Astrocyte of the hippocampus (primary cell): Measurements from ENCODE around the gene ABCC1.
A peak's percentile ranks its signal among the peaks of the same experiment; 100 is the strongest.

Experiments used
- DNase-seq: peaks from one replicate; pipeline ENCODE4 v3.0.0; 2011; ENCODE audit warnings: low read depth, low spot score

Gene ABCC1

DNA sequence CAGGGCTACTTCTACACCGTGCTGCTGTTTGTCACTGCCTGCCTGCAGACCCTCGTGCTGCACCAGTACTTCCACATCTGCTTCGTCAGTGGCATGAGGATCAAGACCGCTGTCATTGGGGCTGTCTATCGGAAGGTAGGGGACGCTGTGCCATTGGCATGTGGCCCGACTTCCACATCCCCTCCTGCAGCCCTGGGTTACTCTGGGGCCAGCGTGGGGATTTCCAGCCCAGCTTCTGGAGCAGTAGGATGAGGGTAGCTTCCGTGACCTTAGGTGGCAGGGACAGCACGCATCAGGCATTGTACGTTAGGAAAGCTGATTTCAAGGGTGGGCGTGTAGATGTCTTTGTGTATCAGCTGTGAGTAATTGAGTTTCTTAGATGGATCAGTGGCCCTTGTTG is 96.5 kb downstream of the ABCC1 start:
- DNase-seq, result no peak

DNA sequence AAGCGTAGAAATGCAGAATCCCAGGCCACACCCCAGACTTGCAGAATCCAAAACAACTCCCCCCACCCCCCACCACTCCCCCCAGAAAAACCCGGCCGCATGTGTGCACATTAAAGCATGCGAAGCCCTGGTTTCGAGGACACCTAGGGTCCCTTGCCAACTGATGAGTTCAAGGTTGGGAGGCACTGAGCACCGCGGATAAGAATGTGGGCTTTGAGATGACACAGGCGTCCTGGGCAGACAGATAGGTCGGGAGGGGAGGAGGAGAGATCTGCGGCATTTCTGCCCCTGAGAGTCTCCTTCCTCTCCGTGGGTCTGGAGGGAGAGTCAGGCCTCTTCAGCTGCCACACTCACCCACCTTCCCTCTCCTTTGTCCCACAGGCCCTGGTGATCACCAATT is 98.3 kb downstream of the ABCC1 start:
- DNase-seq, result no peak

DNA sequence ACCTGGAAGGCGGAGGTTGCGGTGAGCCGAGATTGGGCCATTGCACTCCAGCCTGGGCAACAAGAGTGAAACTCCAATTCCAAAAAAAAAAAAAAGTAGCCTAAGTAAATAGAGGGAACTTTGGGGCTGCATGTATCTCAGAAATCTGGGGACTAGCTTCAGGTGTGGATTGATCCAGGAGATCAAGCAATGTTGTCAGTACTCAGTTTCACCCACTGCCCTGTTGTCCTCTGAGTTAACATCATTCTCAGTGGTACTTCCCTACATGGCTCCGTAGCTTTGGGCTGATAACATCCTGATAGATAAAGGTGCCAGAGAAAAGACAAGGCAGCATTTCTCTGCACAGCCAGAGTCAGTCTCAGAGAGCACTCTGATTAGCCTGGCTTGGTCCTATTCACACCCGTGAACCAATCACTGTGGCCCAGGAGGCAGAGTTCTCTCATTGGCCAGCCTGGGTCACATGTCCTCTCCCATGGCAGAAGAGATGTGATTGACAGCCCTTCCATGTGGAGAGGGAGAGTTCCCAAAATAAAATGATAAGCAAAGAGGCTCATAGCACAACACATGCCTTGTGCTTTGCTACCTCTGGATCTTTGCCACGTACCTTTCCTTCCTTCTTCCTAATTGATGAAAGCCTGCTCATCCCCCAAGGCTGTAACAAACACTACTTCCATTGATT is 99.6 kb downstream of the ABCC1 start:
- no peak for DNase-seq

DNA sequence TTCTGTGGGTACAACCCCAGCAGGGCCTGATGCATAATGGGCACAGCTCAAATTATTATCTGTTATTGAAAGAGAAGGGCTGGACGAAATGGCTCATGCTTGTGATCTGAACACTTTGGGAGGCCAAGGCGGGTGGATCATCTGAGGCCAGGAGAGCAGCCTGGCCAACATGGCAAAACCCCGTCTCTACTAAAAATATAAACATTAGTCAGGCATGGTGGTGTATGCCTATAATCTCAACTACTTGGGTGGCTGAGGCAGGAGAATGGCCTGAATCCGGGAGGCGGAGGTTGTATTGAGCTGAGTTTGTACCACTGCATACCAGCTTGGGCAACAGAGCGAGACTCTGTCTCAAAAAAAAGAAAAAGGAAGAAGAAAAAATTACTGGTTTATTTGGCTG is 100.7 kb downstream of the ABCC1 start:
- DNase-seq, result no peak

DNA sequence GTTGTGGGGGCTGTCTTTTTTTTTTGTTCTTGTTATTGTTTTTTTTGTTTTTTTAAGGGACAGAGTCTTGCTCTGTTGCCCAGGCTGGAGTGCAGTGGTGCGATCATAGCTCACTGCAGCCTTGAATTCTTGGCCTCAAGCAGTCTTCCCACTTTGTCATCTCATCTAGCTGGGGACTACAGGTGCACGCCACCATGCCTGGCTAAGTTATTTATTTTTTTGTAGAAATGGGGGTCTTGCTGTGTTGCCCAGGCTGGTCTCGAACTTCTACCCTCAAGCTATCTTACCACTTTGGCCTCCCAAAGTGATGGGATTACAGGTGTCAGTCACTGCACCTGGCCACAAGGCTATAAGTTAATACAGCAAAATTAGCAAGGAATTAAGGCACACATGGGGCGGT is 101.7 kb downstream of the ABCC1 start:
- no peak for DNase-seq

DNA sequence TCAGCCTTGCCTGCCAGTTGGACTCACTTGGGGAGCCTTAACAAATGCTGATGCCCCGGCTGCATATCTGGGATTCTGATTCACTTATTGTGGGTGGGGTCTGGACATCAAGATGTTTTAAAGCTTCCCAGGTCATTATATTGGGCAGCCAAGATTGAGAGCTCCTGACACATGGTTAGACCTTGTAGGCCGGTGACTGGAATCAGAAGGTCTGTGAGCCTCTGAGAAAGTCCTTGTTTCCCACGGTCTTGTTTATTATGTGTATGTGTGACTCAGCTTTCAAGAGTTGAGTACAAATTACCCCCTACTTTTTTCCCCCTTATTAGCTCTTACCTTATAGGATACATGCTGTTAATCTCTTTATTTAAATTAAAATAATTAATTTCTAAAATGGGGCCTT is 103.5 kb downstream of the ABCC1 start:
- peak; percentile 39 for DNase-seq

DNA sequence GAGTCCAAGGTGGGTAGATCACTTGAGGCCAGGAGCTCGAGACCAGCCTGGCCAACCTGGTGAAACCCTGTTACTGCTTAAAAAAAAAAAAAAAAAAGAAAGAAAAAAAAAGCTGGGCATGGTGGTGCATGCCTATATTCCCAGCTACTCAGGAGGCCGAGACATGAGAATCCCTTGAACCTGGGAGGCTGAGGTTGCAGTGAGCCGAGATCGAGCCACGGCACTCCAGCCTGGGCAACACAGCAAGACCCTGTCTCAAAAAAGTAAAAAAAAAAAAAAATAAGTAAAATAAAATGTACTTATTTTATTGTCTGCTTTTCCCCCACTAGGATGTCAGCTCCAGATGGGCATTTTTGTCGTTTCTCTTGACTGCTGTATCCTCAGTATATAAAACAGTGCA is 107.7 kb downstream of the ABCC1 start:
- DNase-seq, result no peak

DNA sequence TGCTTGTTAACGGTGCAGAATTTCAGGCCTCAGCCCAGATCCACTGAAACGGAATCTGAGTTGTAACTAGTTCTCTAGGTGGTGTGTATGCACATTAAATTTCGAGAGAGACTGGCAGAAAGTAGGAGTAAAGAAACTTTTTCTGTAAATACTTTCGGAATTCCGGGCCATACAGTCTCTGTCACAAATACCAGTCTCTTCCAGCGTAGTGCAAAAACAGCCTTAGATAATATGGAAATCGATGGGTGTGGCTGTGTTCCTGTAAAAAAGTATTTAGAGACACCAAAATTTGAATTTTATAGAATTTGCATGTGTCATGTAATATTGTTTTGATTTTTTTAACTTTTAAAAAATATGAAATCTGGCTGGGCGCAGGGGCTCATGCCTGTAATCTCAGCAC is 109.7 kb downstream of the ABCC1 start:
- DNase-seq, result no peak

DNA sequence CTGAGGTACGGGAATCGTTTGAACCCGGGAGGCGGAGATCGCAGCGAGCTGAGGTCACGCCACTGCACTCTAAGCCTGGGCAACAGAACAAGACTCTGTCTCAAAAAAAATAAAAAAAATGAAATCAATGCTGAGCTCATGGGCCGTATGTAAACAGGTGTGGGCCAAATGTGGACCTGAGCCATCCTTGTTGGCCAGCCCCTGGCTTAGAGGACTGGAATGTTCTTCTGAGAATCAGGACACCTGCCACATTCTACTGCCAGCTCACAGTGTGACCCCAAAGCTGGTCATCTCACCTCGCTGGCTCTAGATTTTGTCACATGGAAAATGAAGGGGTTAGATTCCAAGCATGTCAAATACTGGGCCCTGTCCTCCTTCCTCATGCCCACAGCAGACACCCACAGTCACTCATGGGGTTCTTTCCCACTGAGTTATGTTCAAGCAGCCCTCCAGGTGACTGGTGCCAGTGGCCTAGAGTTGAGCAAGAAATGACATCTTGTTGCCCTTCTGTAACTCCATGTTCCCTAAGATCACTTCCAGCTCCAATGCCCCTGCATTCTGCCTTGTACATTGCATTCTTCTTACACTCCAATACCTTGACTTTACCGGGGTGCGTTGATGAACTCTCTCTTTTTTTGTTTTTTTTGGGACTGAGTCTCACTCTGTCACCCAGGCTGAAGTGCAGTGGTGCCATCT is 110.6 kb downstream of the ABCC1 start:
- DNase-seq, result no peak

DNA sequence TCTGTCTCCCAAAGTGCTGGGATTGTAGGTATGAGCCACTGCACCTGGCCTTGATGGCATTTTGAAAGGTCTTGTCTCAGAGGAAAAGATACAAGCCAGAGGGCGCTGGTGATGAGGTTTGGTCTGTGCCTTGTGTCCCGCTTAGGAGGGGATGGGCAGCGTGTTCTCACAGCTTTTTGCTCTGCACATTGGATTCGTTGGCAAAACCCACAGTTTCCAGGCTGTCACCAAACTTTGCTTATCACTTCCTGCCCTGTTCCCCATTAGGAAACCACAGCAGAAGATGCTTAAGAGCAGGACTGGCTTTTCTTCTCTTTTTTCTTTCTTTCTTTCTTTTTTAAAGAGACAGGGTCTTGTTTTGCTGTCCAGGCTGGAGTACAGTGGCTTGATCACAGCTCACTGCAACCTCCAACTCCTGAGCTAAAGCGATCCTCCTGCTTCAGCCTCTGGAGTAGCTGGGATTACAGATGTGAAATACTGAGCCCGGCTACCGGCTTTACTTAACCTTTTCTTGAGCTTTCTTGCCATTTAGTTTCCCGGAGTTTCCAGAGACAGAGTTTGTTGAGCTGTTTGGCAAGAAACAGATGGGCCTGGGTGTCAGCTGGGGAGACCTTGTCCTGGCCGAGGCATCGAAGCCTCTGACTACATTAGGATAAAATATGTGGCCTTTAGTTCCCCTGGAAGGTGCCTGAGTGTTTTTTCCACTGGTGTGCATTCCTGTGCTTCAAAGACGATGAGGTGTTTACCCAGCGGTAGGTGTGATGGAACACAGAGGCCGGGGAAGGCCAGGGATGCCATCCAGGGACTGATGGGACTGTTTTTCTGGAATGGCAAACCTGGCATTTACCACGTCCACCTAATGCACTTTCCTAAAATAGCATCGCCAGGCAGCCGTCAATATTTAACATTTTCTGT is 112.9 kb downstream of the ABCC1 start:
- no peak for DNase-seq

DNA sequence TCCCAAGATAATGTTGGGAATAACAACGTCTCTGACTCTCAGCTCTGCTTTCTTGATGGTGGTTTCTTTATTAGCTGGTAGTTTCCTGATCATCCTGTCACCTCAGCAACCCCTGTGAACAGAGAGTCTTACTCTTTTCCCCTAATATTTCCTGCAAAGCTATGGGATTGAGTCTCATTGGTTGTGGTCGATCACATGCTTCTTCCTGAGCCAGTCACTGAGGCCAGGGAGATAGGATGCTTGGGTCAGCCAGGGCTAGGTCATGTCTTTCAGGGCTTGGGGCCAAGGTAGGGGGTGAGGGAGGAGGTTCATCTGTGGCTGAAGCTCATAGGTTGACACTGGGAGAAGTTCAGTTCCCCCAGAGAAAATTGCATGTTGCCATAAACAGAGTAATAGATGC is 114.3 kb downstream of the ABCC1 start:
- no peak for DNase-seq

DNA sequence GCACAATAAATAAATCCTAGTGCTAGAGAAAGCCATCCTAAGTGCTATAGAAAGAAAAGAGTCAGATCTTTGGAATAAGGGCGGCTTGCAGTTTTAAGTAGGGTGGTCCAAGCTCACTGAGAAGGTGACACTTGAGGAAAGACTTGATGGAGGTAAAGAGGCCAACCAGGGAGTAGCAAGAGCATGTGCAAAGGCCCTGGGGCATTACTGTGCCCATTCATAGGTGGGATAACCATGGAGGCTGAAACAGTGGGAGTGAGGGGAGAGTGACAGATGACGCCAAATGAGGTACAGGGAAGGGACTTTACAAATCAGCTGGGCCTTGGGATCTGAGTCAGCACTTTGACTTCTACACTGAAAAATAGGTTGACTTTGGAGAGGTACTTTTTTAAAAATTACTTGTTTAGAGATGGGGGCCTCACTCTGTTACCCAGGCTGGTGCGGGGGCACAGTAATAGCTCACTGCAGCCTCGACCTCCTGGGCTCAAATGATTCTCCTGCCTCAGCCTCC is 115.5 kb downstream of the ABCC1 start:
- no peak for DNase-seq

DNA sequence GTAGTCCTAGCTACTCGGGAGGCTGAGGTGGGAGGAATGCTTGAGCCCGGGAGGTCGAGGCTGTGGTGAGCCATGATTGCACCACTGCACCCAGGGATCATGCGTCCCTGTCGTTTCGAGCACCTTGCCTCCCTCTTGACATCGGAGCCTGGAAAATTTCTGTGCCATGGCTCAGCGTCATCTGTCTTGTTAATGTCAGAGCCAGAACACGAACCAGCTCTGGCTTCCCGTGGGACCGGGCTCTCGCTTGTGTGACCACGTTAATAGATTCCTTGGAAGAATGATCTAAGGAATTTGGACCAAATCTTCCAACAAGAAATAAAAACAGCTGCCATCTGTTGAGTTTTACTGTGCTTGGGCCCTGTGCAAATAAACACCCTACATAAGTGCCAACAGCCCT is 117.7 kb downstream of the ABCC1 start:
- peak; percentile 64 for DNase-seq

DNA sequence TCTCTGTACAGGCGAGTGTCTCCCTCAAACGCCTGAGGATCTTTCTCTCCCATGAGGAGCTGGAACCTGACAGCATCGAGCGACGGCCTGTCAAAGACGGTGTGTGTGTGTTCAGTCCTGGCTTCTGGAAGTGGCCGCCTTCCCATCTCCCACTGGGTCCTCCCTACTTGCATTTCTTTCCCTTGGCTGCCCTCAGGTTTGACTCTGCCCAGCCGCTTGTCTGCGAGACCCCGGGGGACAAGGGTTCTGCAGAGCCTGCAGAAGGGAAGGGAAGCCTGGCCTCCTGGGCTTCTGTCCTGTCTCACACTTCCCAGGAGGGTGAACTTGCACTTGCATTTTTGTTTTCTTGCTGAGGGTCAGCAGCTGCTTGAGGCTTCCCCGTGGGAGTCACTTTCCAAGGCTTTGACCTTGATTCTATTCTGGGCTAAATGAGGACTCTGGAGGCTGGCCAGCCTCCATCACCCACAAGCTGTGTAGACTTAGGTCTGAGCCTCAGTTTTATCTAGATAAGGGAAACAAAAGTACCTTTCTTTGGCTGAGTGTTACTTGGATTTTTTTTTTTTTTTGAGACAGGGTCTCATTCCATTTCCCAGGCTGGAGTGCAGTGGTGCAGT is 122.3 kb downstream of the ABCC1 start:
- DNase-seq, result peak; percentile 72

DNA sequence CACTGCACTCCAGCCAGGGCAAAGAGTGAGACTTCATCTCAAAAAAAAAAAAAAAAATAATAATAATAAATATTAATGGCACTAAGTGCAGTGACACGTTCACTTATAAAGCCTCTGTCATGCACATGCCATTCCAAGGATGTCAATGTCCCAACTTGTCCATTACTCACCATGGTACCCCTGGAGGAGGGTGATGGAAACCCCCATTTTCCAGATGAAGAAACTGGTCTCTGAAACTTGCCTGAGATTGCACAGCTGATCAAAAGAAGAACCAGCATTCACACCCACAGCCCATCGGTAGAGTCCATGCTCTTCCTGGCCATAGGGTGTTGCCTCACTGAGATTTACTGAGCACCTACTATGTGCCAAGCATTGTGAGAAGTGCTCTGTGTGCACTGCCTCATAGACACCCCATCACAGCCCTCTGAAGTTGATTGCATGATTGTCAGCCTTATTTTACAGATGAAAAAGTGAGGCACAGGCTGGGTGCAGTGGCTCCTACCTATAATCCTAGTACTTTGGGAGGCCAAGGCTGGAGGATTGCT is 123.7 kb downstream of the ABCC1 start:
- no peak for DNase-seq

DNA sequence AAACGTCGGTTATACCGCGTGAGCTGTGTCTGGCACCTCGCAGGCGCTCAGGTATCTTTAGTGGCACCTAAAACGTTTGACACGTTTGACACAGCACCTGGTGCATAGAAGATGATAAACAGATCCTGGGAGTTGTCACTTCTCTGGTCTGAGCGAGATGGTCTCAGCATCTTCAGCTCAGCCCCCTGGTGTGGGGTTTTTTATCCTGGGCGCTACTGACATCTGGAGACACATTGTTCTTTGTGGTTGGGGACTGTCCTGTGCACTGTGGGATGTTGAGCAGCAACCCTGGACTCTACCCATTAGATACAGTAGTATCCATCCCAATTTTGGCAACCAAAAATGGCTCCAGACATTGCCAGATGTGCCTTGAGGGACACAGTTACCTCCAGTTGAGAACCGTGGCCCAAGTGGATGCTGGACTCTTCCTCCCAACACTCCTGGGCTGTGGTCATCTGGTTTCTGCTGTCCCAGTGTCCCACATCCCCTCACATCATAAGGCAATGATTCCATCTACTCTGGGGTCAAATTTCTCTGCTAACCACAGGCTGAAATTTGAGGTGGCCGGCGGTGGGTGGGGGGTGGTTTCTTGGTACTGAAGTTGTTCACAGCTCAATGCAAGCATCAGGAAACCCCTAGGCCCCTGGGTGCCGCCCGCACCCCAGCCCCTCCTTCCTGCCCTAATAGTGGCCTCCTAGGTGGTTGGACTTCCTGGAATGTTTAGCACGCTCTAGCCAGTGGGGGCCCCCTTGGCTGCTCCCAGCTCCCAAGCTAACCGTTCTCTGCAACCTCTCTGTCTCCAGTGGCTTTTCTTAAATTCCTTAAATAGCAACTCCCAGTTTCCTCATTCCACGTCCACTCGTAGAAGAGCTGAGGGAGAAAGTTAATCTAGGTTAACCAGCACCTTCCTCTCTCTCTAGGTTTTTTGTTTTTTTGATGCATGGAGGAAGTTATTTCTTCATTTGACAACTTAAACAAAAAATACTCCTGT is 124.8 kb downstream of the ABCC1 start:
- DNase-seq, result peak; percentile 97

DNA sequence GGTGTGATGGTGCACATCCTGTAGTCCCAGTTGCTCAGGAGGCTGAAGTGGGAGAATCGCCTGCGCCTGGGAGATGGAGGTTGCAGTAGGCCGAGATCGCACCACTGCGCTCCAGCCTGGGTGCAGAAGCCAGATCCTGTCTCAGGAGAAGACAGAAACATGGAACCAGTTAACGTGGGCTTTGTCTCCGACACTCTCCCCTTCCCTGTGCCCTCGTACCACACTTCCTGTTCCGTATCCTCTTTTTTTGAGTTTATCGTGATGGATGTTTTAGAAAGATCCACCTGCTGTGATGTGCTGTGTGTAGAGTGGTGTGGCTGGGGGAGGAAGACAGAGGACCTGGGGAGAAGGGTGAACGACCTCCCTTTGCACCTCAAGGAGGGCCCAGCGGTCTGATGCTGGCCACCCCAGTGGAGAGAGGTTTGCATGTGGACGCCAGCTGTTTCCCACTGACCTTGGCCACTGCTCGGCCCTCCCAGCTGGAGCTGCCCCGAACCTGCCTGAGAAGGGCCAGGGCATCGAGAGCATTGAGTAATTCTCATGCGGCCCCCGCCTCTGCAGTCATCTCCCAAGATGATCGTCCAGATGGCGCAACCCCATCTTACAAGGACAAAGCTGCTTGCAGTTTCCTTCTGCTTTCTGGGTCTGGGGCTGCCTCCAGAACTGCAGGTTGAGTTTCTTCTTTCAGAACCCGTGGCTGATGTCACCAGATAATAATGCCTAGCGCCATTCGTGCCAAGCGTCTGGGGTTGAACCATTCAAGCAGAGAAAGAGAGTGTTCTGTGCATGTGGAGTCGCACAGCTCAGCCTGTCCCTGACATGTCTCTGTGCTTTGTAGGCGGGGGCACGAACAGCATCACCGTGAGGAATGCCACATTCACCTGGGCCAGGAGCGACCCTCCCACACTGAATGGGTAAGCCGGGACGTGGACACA is 126.3 kb downstream of the ABCC1 start:
- DNase-seq, result peak; percentile 32

DNA sequence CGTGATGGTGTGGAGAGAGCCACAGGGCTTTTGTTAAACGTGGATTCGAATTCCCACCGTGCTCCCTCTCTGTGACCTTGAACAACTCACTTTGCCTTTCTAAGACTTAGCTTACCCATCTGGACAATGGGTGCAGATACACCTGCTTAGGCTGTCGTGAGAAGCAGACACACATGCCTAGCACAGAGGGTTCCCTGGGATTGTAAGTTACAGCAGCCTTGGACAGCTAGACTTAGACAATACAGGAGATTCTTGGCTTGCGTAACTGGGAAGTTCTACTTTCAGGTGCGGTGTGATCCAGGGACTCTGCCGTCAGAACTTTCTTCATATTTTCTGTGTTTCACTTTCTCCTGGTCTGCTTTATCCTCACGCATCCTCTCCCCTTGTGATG is 127.0 kb downstream of the ABCC1 start:
- no peak for DNase-seq

DNA sequence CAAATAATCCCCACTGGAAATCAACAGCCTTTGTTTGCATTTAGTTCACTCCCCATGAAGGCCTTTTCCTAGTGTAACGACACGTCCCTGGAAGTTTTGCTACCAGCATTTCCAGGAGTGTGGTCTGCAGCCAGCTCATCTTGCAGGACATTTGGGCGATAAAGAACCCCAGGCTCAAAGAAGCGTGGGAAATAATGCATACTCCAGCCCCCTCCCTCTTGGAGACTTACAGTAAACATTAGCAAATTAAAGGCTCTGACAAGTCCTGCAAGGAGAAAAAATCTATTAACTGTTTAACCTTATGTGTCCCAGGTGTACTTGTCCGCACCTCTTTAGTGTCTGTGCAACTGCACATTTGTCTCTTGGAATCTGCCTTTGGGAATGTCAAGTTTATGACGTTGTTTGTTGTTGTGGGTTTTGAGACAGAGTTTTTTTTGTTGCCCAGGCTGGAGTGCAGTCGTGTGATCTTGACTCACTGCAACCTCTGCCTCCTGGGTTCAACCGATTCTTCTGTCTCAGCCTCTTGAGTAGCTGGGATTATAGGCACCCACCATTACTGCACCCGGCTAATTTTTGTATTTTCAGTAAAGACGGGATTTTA is 131.1 kb downstream of the ABCC1 start:
- DNase-seq, result no peak
